Pulmonary artery endothelial cell (primary cell): ENCODE data around the gene REEP3. TPM values are rescaled to one million over a fixed set of nuclear protein-coding genes. Genes with fewer than 3 reads are reported as not detected.

Experiments
- DNase-seq: peaks from one replicate; pipeline ENCODE4 v3.0.0-alpha.2; 2011; ENCODE audit warnings: low read depth, low spot score
- total RNA-seq: library from RNA; depleted of rRNA; stranded (reverse); fragments of >200 nt; gene quantifications from 2 replicates; pipeline ENCODE4 v1.2.3, GENCODE V29; 2014

REEP3 gene
- total RNA-seq, 1 donor from 2014 or later, result 39.4 TPM

GRCh38 chr10:63584725-63585035 lies 63.5 kb downstream of the REEP3 start:
- no peak for DNase-seq

- no peak for DNase-seq
Observed at GRCh38 chr10:63585041-63585440, 63.8 kb downstream of the REEP3 start.

- no peak for DNase-seq
Observed at GRCh38 chr10:63586043-63586442, 64.8 kb downstream of the REEP3 start.

GRCh38 chr10:63587191-63587590 lies 66.0 kb downstream of the REEP3 start:
- no peak for DNase-seq

- DNase-seq, result no peak
Observed at GRCh38 chr10:63588436-63589167, 67.4 kb downstream of the REEP3 start.

- DNase-seq, result no peak
Observed at GRCh38 chr10:63591600-63592379, 70.6 kb downstream of the REEP3 start.

- DNase-seq, result no peak
Observed at GRCh38 chr10:63593576-63593975, 72.4 kb downstream of the REEP3 start.

GRCh38 chr10:63595072-63595471 lies 73.9 kb downstream of the REEP3 start:
- no peak for DNase-seq

- DNase-seq, result no peak
Observed at GRCh38 chr10:63596924-63597323, 75.7 kb downstream of the REEP3 start.

- no peak for DNase-seq
Observed at GRCh38 chr10:63600540-63600939, 79.3 kb downstream of the REEP3 start.

GRCh38 chr10:63603709-63604445 lies 82.7 kb downstream of the REEP3 start:
- DNase-seq, result no peak

GRCh38 chr10:63605197-63605967 lies 84.2 kb downstream of the REEP3 start:
- no peak for DNase-seq

- no peak for DNase-seq
Observed at GRCh38 chr10:63608511-63608910, 87.3 kb downstream of the REEP3 start.

GRCh38 chr10:63611078-63611477 lies 89.9 kb downstream of the REEP3 start:
- DNase-seq, result no peak

- DNase-seq, result no peak
Observed at GRCh38 chr10:63614371-63614891, 93.2 kb downstream of the REEP3 start.

- no peak for DNase-seq
Observed at GRCh38 chr10:63618552-63618951, 97.4 kb downstream of the REEP3 start.

- no peak for DNase-seq
Observed at GRCh38 chr10:63619426-63619825, 98.2 kb downstream of the REEP3 start.

GRCh38 chr10:63622097-63622496 lies 100.9 kb downstream of the REEP3 start:
- DNase-seq, result no peak

GRCh38 chr10:63624701-63625100 lies 103.5 kb downstream of the REEP3 start:
- DNase-seq, result no peak

GRCh38 chr10:63627396-63627795 lies 106.2 kb downstream of the REEP3 start:
- DNase-seq, result no peak

GRCh38 chr10:63627881-63628296 lies 106.7 kb downstream of the REEP3 start:
- no peak for DNase-seq
